Measurements from ENCODE around the gene IDNK.

Gene IDNK

GRCh38 chr9:83633676-83634075, 10.7 kb downstream of the IDNK start:
- DNase-seq (ENCODE audit: low spot score): no peak

- DNase-seq (ENCODE audit: low spot score): no peak
Measured at GRCh38 chr9:83636813-83637212, 13.9 kb downstream of the IDNK start.

GRCh38 chr9:83637389-83637788, 14.4 kb downstream of the IDNK start:
- DNase-seq (ENCODE audit: low spot score): no peak

- no peak for DNase-seq (ENCODE audit: low spot score)
Measured at GRCh38 chr9:83639266-83639665, 16.3 kb downstream of the IDNK start.

DNA sequence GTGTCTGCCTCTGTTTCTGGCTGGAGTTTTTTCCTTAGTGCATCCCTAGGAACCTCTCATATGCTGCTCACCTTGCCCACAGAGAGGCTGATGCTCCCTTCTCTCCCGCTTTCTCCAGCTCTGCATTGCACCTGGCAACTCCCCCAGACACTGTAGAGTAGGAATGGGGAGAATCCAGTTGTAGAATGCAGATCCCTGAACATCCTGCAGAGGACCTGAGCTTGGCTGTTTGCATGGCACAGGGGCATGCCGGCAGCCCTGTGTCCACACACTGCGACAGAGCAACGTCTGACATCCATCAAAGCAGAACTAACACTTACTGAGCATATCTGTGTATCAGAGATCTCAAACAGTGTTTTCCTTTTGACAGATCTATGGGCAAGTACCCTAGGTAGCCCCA, 19.9 kb downstream of the IDNK start:
- DNase-seq (ENCODE audit: low spot score): no peak

DNA sequence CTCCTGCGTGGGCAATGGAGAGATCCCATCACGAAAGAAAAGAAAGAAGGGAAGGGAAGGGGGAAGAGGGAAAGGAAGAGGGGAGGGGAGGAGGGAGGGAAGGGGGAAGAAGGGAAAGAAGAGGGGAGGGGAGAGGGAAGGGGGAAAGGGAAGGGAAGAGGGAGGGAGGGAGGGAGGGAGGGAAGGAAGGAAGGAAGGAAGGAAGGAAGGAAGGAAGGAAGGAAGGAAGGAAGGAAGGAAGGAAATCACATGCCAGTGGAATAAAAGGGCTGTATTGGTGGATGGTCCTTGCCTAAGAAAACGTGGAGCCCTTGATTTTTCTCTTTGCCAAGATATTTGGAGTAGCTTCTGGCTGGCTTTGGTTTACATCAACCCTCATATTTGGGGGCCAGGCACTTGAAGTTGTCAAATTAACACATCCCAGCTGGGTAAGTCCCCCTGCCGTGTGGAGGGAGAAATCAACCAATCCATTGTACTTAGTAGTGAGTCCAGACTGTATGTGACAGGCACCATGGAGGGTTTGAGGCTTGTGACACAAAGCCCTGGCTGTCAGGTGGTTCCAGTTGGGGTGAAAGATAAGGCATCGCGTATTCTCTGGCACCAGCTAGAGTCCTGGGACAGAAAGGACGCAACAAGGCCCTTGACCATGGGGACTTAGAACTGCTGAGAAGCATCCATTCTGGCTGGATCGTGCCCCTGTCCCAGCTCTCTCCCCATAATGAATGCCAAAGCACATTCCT, 23.7 kb downstream of the IDNK start:
- DNase-seq (ENCODE audit: low spot score): no peak

GRCh38 chr9:83649080-83649479, 26.1 kb downstream of the IDNK start:
- peak; percentile 83 for DNase-seq (ENCODE audit: low spot score)

DNA sequence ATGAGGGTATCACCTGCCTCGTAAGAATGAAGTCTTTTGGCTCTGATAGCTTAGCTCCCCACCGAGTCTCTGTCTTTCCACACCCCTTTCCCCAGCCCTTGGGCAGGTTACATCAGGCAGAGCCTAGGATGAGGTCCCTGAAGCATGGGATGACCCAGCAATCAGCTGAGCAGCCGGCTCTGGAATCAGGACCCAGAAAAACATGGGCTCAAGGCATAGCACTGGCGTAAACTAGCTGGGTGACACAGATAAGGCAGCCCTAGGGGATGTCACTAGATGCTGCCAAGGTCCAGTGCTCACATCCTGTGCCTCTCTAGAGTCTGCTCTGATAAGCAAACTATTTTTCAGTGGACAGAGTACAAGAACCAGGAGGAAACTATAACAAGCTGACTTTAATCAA, 26.6 kb downstream of the IDNK start:
- no peak for DNase-seq (ENCODE audit: low spot score)

DNA sequence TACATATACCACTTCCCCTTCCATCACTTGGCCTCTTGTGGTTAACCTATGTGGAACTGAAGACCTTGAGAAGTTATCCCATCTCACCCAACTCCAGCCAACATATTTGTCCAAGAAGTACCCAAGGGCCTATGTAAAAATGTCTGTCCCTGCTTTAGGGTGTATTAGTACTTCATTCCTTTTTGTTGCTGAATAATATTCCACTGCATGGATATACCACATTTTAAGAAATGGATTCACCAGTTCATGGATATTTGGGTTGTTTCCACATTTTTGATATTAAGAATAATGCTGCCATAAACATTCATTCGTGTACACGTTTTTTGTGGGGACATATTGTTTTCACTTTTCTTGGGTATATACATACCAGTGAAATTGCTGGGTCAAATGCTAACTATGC, 28.6 kb downstream of the IDNK start:
- no peak for DNase-seq (ENCODE audit: low spot score)

DNA sequence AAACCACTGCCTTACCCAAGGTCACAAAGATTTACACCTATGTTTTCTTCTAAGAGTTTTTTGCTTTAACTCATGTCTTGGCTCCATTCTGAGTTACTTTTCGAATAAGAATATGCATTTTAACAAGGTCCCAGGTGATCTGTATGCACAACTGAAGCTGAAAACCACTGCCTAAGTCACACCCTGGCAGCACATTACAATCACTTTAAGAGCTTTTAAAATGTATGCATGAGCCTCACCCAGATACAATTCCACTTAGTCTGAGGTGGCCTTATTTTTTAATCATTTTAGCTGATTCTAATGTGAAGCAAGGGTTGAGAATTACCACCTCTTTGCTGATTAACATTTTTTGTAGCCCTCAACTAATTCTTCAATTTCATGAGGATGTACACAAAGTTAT, 29.5 kb downstream of the IDNK start:
- no peak for DNase-seq (ENCODE audit: low spot score)

DNA sequence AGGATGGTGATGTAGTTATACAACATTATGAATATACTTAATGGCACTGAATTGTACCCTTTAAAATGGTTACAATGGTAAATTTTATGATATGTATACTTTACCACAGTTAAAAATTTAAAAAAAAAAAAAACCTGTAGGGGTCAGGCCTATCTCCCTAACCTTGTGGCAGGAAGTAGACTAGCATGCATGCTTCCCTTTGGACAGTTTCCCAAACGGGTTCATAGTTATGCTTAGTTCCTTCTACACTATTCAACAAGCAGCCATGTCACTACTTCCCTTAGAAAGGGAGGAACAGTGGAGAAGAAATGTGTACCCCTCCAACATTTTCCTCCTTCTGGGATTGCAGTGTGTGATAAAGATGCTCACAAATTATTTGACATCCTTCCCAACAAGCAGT, 32.5 kb downstream of the IDNK start:
- no peak for DNase-seq (ENCODE audit: low spot score)

DNA sequence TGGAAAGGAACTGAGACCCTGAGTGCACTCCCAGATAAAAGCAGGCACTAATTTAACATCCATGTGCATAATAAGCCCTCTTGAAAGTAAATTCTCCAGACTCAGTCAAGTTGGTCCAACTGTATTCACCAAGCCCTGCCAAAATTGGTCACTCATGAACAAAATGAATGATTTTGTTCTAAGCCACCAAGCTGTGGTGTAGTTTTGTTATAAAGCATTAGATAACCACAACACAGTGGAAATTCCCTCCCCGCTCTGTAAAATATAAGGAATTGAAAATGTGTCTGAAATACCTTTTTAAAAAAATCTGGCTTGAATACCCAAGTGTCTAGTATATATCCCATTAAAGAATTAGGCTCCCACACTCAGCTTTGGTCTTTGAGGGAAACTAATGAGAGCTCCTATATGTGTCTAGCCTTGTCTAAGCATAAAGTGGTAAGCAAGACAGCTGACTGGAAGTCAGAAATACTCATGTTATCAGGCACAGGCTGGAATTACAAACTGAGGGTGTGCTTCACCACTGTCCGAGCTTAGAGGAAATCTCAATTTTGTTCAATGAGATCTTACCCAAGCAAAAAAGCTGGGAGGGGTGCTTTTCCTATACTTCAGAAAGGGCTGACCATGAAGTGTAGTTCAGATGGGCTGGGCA, 33.2 kb downstream of the IDNK start:
- DNase-seq (ENCODE audit: low spot score): no peak

- no peak for DNase-seq (ENCODE audit: low spot score)
Measured at GRCh38 chr9:83656952-83657351, 34.0 kb downstream of the IDNK start.

- DNase-seq (ENCODE audit: low spot score): no peak
Measured at GRCh38 chr9:83662933-83663332, 40.0 kb downstream of the IDNK start.

DNA sequence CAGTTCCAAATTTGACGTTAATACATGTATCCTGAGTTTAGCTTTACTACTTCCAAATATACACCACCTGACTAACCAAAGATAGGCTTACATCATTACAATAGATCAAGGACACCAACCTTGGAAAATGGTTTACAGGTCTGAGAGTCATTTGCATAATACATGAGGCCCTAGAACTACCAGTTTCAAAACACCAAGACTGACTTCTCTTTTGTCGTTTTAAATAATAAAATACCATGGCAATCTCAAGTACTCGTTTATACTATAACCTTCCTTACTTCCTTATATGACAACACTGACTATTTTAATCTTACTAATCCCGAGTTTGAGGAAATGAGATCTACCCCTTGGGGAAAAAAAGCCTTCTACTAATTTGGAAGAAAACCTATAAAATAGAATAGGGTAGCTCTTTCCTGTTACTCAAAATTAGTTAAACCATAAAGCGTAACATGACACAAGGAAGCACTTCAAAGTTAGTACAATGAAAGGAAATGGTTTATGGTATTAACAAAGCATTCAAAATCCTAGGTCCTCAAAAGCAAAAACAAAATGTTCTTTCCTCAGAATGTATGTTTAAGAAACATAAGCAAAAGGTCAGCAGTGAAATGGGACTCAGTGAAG, 42.7 kb downstream of the IDNK start:
- DNase-seq (ENCODE audit: low spot score): no peak

- DNase-seq (ENCODE audit: low spot score): no peak
Measured at GRCh38 chr9:83669067-83669466, 46.1 kb downstream of the IDNK start.

DNA sequence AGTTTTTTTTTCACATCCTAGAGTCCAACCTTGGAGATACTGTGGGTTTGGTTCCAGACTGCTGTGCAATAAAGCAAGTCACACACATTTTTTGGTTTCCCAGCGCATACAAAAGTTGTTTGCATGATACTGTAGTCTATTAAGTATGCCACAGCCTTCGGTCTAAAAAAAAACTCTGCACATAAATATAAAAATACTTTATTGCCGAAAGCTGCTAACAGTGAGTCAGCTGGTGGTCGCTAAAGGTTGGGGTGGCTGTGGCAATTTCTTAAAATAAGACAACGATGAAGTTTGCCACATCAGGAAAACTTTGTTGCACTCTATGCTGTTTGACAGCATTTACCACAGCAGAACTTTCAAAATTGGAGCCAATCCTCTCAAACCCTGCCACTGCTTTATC, 47.4 kb downstream of the IDNK start:
- DNase-seq (ENCODE audit: low spot score): no peak

- DNase-seq (ENCODE audit: low spot score): no peak
Measured at GRCh38 chr9:83671451-83671850, 48.5 kb downstream of the IDNK start.

GRCh38 chr9:83675466-83675865, 52.5 kb downstream of the IDNK start:
- no peak for DNase-seq (ENCODE audit: low spot score)

GRCh38 chr9:83677596-83677995, 54.7 kb downstream of the IDNK start:
- DNase-seq (ENCODE audit: low spot score): no peak

DNA sequence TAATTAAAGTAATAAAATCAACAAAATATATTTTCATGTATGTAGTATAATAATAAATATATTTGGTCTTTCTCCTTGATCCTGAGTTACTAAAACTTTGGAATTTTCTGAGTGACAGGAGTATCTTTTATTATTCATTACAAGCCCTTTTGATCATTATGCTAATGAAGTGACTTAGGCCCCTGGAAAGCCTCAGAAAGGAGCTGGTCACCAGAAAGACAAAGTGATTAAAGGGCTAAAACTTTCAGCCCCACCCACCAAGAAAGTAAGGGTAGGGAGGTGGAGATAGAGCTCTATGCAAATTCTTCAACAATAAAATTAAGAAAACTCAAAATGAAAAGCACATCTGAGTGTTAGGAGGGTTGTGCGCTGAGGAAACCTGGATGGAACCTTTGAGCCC, 57.3 kb downstream of the IDNK start:
- no peak for DNase-seq (ENCODE audit: low spot score)

- DNase-seq (ENCODE audit: low spot score): no peak
Measured at GRCh38 chr9:83681490-83681889, 58.5 kb downstream of the IDNK start.

DNA sequence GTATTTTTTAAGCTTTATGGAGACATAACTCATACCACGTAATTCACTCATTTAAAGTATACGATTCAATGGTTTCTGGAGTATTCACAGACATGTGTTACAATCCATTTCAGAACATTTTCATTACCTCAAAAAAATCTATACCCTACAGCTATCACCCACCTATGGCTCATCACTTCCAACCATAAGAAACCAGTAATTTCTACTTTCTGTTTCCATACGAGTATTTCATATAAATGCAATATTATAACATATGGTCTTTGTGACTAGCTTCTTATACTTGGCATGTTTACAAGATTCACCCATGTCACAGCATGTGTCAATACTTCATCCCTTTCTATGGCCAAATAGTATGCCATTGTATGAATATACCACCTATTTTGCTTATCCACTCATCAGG, 66.0 kb downstream of the IDNK start:
- DNase-seq (ENCODE audit: low spot score): no peak

GRCh38 chr9:83691492-83691891, 68.5 kb downstream of the IDNK start:
- DNase-seq (ENCODE audit: low spot score): no peak

All from iPS-NIHi11 (cell line).